HG02798 (cell line): ENCODE measurements around the gene MTREX.

Source experiments
- ATAC-seq: cut with Tn5 transposase; IDR thresholded peaks from one replicate; pipeline ENCODE4 v1.9.1; 2021; ENCODE audit warnings: mild to moderate bottlenecking; ENCODE audit not compliant: unreplicated experiment, poor library complexity

Gene MTREX

DNA sequence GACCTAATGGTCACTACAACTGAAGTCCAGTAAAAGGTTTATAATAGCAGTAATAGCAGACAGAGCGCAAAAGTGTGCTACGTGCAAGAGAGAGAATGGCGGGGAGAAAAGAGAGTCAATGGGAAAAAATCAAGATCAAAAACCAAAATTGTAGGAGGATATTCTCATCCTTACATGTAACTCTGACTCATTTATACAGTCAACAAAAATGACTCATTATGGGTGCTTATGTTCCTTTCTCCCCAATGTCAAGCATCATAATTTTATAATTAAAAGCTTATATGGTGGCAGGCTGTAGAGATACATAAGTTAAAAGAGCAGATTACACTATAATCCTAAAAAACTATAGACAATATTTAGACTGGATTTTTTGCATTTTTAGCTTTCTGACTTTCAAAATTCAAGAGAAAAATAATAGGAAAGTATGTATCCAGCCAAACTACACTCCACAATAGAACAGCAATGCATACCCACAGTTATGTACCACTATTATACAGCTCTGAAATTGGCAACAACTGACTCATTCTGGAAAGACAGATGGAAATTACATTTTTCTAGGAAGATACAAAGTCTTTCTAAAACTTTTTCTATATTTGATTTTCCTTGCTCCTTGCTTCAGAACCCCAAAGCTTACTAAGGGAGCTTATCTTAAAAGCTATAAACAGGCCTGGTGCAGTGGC lies 148.6 kb downstream of the MTREX start:
- ATAC-seq: no peak

DNA sequence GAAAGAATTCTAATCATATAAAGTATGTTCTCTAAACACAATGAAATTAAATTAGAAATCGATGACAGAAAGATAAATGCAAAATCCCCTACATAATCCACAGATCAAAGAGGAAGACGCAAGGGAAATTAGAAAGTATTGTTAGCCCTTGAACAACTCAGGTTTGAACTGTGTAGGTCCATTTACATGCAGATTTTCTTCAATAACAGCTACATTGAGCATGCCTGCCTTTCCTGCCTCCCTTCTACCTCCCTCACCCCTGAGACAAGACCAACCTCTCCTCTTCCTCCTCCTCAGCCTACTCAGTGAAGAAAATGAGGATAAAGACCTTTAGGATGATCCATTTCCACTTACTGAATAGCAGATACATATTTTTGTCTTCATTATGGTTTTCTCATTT lies 151.8 kb downstream of the MTREX start:
- ATAC-seq: no peak

- no peak for ATAC-seq
These were observed 155.8 kb downstream of the MTREX start for GRCh38 chr5:55463613-55464012.

DNA sequence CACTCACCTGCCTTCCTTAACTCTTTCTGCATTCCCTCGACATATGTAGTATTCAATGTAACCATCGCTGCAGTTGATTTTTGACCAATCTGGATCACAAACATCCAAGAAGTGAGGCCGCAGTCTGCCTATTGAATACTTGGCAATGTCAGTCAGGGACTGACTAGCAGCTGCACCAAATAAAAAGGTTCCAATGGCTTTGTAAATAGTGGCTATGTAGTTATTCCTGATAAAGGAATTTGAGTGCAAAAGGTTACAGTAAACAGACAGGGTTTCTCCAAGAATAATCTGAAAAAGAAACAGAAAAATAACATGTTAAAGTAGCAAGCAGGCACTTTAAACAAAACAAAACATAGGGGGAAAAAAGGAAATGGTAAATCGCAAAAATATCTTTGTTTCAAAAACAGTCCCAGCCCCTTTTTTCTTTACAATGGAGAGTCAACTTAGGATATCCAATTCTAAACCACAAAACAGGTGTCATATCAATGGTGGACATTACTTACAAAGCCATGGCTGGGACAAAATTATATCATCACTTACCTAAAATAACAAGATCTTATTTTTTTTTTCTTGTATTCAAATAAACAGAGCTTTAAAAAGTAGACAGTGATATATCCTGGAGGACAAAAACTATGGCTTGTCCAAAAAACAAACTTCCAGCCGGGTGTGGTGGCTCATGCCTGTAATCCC lies 160.2 kb downstream of the MTREX start:
- no peak for ATAC-seq

DNA sequence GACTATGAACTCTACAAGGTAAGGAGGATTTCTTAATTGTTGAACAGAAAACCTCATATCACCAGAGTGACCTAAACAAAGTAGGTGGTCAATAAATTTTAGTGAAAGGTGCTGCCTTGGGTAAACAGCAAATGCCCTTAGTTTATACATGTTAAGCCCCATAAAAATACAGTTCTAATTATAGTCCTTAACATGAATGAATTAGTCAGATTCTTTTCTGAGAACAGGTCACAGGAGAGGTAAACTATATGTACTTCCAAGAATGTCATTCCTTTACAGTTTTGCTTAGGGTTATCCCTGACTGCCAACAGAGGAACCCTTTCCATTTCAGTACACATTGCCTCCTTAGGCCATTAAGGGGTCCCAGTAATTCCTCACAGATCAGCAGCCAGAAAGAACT lies 162.1 kb downstream of the MTREX start:
- no peak for ATAC-seq

GRCh38 chr5:55470282-55470681 lies 162.5 kb downstream of the MTREX start:
- ATAC-seq: no peak

DNA sequence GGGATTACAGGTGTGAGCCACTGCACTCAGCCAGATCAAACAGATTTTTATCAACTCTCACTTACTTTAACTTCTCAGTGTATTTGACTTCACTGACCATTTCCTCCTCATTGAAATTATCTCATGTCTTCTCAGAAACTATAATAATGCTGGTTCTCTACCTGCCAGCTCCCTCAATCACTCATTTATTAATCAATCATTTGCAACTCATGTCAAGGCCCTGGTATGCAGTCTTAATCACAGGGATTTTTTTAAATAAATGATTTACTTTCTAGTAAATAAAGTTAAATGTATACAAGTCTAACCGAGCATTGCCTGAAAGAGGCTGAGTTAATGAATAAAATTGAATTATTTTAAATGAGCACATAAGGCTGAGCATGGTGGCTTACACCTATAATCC lies 163.7 kb downstream of the MTREX start:
- ATAC-seq: no peak

- ATAC-seq: no peak
These were observed 164.9 kb downstream of the MTREX start for GRCh38 chr5:55472642-55473041.
